Panc1 (cell line): ENCODE results near the gene VIM. TPM values are rescaled to one million over a fixed set of nuclear protein-coding genes. Genes with fewer than 3 reads are reported as not detected.

Experiments used
- ATAC-seq: fragments of 200-7000 bp; cut with Tn5 transposase; 2 replicates; pipeline ENCODE4 v1.9.1; 2020; ENCODE audit warnings: mild to moderate bottlenecking, moderate library complexity
- BruUV-seq: library from RNA; stranded (reverse); fragments of 400-500 nt; replicated peaks from 2 replicates; lab custom pipeline; 2021; lab: Mats Ljungman, UMichigan
- CTCF ChIA-PET: fragments of 300-600 bp; sonication (Branson Sonifier 250); formaldehyde crosslinking; loops from one replicate; lab custom pipeline; 2022; ENCODE audit warnings: antibody characterized with exemption; lab: Charles Lee
- POLR2A ChIA-PET: fragments of 300-600 bp; sonication (Branson Sonifier 250); formaldehyde crosslinking; loops from one replicate; lab custom pipeline; 2022; ENCODE audit warnings: antibody characterized with exemption; lab: Charles Lee
- DNase-seq: peaks from one replicate; pipeline ENCODE4 v3.0.0-alpha.2; 2010; ENCODE audit warnings: low read depth, low spot score
- H3K27ac ChIP-seq: 2 replicates; pipeline ENCODE4 v1.5.1; 2011; ENCODE audit warnings: mild to moderate bottlenecking, low read length, inconsistent platforms
- H3K27me3 ChIP-seq: fragments of 200-500 bp; sonication (Bioruptor generic); 2 replicates; pipeline ENCODE4 v1.6.0; 2014; ENCODE audit warnings: low read length, inconsistent platforms; ENCODE audit not compliant: control insufficient read depth, insufficient read depth
- H3K36me3 ChIP-seq: fragments of 200-500 bp; sonication (Bioruptor generic); 2 replicates; pipeline ENCODE4 v1.5.1; 2014; ENCODE audit warnings: inconsistent platforms, mild to moderate bottlenecking, low read length, moderate library complexity; ENCODE audit not compliant: control insufficient read depth, insufficient read depth
- H3K4me1 ChIP-seq: 2 replicates; pipeline ENCODE4 v1.5.1; 2011; ENCODE audit warnings: inconsistent platforms, mild to moderate bottlenecking, low read length, moderate library complexity; ENCODE audit not compliant: control insufficient read depth, insufficient read depth
- H3K4me3 ChIP-seq, 2 experiments: 2 replicates each; pipeline ENCODE4 v1.5.1; 2011 to 2012; ENCODE audit warnings: low read depth in 2 of 2, low read length in 2 of 2, mild to moderate bottlenecking in 2 of 2, inconsistent platforms in 1 of 2, moderate library complexity in 1 of 2
- H3K9me3 ChIP-seq: fragments of 200-500 bp; sonication (Bioruptor generic); 2 replicates; pipeline ENCODE4 v1.5.1; 2014; ENCODE audit warnings: low read depth, mild to moderate bottlenecking, inconsistent platforms, low read length, moderate library complexity; ENCODE audit not compliant: control insufficient read depth, insufficient read depth
- POLR2AphosphoS5 ChIP-seq: IDR thresholded peaks from 2 replicates; pipeline ENCODE4 v1.6.1; 2012; ENCODE audit warnings: mild to moderate bottlenecking, low read depth, low read length, moderate library complexity
- SIN3A ChIP-seq: IDR thresholded peaks from 2 replicates; pipeline ENCODE4 v1.6.1; 2012; ENCODE audit warnings: low read depth, mild to moderate bottlenecking, low read length, moderate library complexity, borderline replicate concordance; ENCODE audit not compliant: insufficient read depth
- TCF7L2 ChIP-seq: IDR thresholded peaks from 2 replicates; pipeline ENCODE4 v1.6.1; 2011; ENCODE audit warnings: mild to moderate bottlenecking, low read depth, low read length, inconsistent platforms
- in situ Hi-C: cut with HindIII; loops from 2 replicates; pipeline ENCODE4 v1.10.0; 2016; ENCODE audit warnings: low sequenced_read_pairs, low pct_unique_long_range_greater_than_20kb
- intact Hi-C: fragments of 100-400 bp; cut with micrococcal nuclease; formaldehyde crosslinking; loops from one replicate; pipeline ENCODE4 v1.10.0; 2022; ENCODE audit not compliant: unreplicated experiment
- total RNA-seq: library from RNA; stranded (reverse); gene quantifications from one replicate; pipeline ENCODE4 v1.2.1, GENCODE V29; 2021; ENCODE audit not compliant: unreplicated experiment
- TF ChIP-seq, protein P1 (sequence below): fragments of 450-650 bp; IDR thresholded peaks from 2 replicates; pipeline ENCODE4 v1.5.1; 2017; ENCODE audit warnings: mild to moderate bottlenecking
- TF ChIP-seq, protein P2 (sequence below), 2 experiments: IDR thresholded peaks; 2 replicates each; pipeline ENCODE4 v1.6.1; 2011 to 2012; ENCODE audit warnings: low read depth in 2 of 2, control low read depth in 1 of 2, low read length in 1 of 2, mild to moderate bottlenecking in 1 of 2, moderate library complexity in 1 of 2; ENCODE audit not compliant: insufficient read depth in 1 of 2

Gene VIM
- total RNA-seq, 1 experiment from 2014 or later, result 3,436 TPM

DNA sequence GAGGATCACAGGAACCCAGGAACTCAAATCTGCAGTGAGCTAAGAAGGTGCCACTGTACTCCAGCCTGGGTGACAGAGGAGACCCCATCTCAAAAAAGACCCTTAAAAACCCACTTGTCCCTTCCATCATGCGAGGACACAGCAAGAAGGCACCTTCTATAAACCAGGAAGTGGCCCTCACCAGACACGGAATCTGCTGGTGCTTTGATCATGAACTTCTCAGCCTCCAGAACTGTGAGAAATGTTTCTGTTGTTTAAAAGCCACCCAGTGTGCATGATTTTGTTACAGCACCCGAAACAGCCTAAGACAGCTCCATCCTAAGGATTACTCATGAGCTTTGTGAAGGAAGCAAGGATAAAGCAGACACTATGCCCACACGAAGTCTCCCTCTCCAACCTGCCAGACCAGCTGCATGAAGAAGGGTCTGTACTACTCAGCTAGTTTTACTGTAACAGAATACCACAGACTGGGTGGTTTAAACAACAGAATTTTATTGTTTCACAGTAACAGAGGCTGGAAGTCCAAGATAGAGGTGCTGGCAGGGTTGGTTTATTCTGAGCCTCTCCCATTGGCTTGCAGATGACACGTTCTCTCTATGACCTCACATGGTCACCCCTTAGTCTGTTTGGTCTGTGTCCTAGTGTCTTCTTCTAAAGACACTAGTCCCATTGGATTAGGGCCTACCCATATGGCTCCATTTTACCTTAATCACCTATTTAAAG is 13.7 kb downstream of the VIM start:
- TF ChIP-seq, protein P1, sequence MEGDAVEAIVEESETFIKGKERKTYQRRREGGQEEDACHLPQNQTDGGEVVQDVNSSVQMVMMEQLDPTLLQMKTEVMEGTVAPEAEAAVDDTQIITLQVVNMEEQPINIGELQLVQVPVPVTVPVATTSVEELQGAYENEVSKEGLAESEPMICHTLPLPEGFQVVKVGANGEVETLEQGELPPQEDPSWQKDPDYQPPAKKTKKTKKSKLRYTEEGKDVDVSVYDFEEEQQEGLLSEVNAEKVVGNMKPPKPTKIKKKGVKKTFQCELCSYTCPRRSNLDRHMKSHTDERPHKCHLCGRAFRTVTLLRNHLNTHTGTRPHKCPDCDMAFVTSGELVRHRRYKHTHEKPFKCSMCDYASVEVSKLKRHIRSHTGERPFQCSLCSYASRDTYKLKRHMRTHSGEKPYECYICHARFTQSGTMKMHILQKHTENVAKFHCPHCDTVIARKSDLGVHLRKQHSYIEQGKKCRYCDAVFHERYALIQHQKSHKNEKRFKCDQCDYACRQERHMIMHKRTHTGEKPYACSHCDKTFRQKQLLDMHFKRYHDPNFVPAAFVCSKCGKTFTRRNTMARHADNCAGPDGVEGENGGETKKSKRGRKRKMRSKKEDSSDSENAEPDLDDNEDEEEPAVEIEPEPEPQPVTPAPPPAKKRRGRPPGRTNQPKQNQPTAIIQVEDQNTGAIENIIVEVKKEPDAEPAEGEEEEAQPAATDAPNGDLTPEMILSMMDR, result no peak
- no peak for TF ChIP-seq TCF7L2
- TF ChIP-seq, protein P2, sequence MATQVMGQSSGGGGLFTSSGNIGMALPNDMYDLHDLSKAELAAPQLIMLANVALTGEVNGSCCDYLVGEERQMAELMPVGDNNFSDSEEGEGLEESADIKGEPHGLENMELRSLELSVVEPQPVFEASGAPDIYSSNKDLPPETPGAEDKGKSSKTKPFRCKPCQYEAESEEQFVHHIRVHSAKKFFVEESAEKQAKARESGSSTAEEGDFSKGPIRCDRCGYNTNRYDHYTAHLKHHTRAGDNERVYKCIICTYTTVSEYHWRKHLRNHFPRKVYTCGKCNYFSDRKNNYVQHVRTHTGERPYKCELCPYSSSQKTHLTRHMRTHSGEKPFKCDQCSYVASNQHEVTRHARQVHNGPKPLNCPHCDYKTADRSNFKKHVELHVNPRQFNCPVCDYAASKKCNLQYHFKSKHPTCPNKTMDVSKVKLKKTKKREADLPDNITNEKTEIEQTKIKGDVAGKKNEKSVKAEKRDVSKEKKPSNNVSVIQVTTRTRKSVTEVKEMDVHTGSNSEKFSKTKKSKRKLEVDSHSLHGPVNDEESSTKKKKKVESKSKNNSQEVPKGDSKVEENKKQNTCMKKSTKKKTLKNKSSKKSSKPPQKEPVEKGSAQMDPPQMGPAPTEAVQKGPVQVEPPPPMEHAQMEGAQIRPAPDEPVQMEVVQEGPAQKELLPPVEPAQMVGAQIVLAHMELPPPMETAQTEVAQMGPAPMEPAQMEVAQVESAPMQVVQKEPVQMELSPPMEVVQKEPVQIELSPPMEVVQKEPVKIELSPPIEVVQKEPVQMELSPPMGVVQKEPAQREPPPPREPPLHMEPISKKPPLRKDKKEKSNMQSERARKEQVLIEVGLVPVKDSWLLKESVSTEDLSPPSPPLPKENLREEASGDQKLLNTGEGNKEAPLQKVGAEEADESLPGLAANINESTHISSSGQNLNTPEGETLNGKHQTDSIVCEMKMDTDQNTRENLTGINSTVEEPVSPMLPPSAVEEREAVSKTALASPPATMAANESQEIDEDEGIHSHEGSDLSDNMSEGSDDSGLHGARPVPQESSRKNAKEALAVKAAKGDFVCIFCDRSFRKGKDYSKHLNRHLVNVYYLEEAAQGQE (IDR thresholded peaks at IDR 0.05; ENCODE audit: insufficient read depth in 1 of 2, low read depth in 2 of 2, low read length in 1 of 2), result no peak
- no peak for TF ChIP-seq POLR2AphosphoS5
- no peak for TF ChIP-seq SIN3A
- H3K4me1 ChIP-seq, result peaks cover 14% of the 10 kb centered on the region
- no peak for ATAC-seq
- H3K36me3 ChIP-seq, result peaks cover 10% of the 10 kb centered on the region
- DNase-seq, result no peak
- ChIA-PET CTCF (no interaction called here), POLR2A (interaction anchor here (0.7 kb wide), 1 partner anchor 166 kb away, joined by 4 read pairs; no protein-coding TSS in a partner anchor)
- in situ Hi-C loops, result no loop called here
- intact Hi-C loops, result no loop called here
- H3K9me3 ChIP-seq, result no peaks in the 10 kb centered on the region; the same call in 1 of the 2 replicates
- no peak overlapping the region for H3K4me3 ChIP-seq
- no TSS peak for BruUV-seq
- H3K27ac ChIP-seq, result no peak overlapping the region
- no peaks in the 10 kb centered on the region for H3K27me3 ChIP-seq

DNA sequence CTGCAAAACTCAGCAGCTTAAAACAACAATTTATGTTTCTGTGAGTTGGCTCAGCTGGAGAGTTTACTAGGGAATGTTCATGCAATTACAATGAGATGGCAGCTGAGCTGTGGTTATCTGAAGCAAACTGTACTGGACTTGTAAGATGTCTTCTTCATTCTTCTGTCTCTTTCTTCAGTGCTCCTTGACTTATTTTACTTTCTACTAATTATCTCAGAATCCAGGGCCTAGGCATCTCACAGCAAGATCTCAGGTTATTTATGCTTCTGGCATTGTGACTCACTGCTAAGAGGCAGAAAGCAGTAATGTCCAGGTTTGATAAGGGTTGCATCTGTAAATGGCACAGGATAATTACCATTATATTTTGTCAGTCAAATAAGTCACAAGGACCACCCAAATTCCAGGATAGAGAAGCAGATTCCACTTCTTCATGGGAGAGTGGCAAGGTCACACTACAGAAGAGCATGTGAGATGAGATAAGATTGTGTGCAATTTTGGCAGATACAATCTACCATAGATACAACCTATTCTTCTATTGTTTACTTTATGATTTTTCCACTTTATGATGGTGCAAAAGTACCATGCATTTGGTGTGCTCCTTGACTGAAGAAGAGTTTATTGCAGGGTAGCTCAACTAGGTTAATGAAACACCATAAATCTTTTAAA is 16.8 kb downstream of the VIM start:
- H3K9me3 ChIP-seq, result no peaks in the 10 kb centered on the region; the same call in 1 of the 2 replicates
- no peaks in the 10 kb centered on the region for H3K36me3 ChIP-seq
- no peak overlapping the region for H3K4me3 ChIP-seq
- DNase-seq (no peak), ATAC-seq (no peak)
- H3K27ac ChIP-seq, result no peak overlapping the region
- BruUV-seq, result no TSS peak
- in situ Hi-C loops (no loop called here), intact Hi-C loops (no loop called here)
- TF ChIP-seq, protein P2 (IDR thresholded peaks at IDR 0.05; ENCODE audit: insufficient read depth in 1 of 2, low read depth in 2 of 2, low read length in 1 of 2), result no peak
- TF ChIP-seq TCF7L2 (no peak), POLR2AphosphoS5 (no peak), SIN3A (no peak)
- TF ChIP-seq, protein P1, result no peak
- no peaks in the 10 kb centered on the region; the same call in 1 of the 2 replicates for H3K4me1 ChIP-seq
- no peaks in the 10 kb centered on the region for H3K27me3 ChIP-seq
- POLR2A ChIA-PET, result no interaction called here
- CTCF ChIA-PET, result no interaction called here
